HEK293 (cell line): Measurements from ENCODE around the gene MARF1.

ENCODE experiments used
- FEZF1 ChIP-seq: fragments of 450-650 bp; formaldehyde crosslinking; IDR thresholded peaks from 2 replicates; pipeline ENCODE4 v1.5.1; 2016; ENCODE audit warnings: missing biosample characterization, missing genetic modification characterization
- HOXA7 ChIP-seq: sonication (generic); formaldehyde crosslinking; IDR thresholded peaks from 2 replicates; pipeline ENCODE4 v1.8.1; 2022; ENCODE audit warnings: missing genetic modification reagents, borderline replicate concordance
- REST ChIP-seq: fragments of 450-650 bp; formaldehyde crosslinking; IDR thresholded peaks from 2 replicates; pipeline ENCODE4 v1.5.1; 2016; ENCODE audit warnings: missing biosample characterization, missing genetic modification characterization
- SCRT2 ChIP-seq: fragments of 450-650 bp; formaldehyde crosslinking; IDR thresholded peaks from 2 replicates; pipeline ENCODE4 v1.5.1; 2016; ENCODE audit warnings: missing biosample characterization, missing genetic modification characterization
- ZNF112 ChIP-seq: fragments of 450-650 bp; formaldehyde crosslinking; IDR thresholded peaks from 2 replicates; pipeline ENCODE4 v1.5.0; 2017; ENCODE audit warnings: missing biosample characterization, missing genetic modification characterization
- ZNF426 ChIP-seq: fragments of 450-650 bp; formaldehyde crosslinking; IDR thresholded peaks from 2 replicates; pipeline ENCODE4 v1.5.1; 2017; ENCODE audit warnings: missing biosample characterization, missing genetic modification characterization, mild to moderate bottlenecking, inconsistent platforms, moderate library complexity
- TF ChIP-seq, protein P1 (sequence below): fragments of 450-650 bp; formaldehyde crosslinking; IDR thresholded peaks from 2 replicates; pipeline ENCODE4 v1.5.1; 2016; ENCODE audit warnings: missing biosample characterization, missing genetic modification characterization

DNA sequence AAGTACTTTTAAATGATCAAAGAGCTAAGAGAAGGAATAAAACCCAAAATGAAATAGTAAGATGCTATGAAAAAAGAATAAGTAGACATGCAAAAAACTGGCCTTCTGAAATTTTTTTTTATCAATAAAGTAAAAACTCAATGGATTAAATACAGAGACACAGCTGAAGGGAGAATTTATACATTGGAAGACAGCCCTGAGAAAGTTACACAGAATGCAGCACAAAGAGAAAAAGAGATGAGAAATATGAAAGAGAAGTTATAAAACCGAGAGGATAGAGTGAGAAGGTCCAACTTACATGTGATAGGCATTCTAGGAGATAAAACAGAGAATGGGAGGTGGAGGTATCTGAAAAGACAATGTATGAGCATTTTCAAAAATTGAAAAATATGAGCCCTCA is 57.0 kb downstream of the MARF1 start:
- TF ChIP-seq, protein P1, sequence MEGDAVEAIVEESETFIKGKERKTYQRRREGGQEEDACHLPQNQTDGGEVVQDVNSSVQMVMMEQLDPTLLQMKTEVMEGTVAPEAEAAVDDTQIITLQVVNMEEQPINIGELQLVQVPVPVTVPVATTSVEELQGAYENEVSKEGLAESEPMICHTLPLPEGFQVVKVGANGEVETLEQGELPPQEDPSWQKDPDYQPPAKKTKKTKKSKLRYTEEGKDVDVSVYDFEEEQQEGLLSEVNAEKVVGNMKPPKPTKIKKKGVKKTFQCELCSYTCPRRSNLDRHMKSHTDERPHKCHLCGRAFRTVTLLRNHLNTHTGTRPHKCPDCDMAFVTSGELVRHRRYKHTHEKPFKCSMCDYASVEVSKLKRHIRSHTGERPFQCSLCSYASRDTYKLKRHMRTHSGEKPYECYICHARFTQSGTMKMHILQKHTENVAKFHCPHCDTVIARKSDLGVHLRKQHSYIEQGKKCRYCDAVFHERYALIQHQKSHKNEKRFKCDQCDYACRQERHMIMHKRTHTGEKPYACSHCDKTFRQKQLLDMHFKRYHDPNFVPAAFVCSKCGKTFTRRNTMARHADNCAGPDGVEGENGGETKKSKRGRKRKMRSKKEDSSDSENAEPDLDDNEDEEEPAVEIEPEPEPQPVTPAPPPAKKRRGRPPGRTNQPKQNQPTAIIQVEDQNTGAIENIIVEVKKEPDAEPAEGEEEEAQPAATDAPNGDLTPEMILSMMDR: no peak
- TF ChIP-seq ZNF112 (tag by site-specific recombination) (no peak), ZNF426 (no peak), SCRT2 (tag by site-specific recombination) (no peak), REST (tag by site-specific recombination) (no peak), FEZF1 (no peak), HOXA7 (CRISPR knock-in tag) (no peak)
